GM23248 (cell line): ENCODE results near the gene SMC1B. TPM values are rescaled to one million over a fixed set of nuclear protein-coding genes. Genes with fewer than 3 reads are reported as not detected.
"Not testable (repeated sequence)": the region's sequence is repeated elsewhere in the genome, so short reads cannot be mapped to it uniquely, and the experiment has no call there.

Source experiments
- DNase-seq: peaks from one replicate; pipeline ENCODE4 v3.0.0-alpha.2; 2015
- H2AFZ ChIP-seq: fragments of 200-600 bp; sonication (generic); 2 replicates; pipeline ENCODE4 v1.6.1; 2016; ENCODE audit warnings: antibody characterized with exemption
- H3F3A ChIP-seq: fragments of 200-600 bp; sonication (generic); 2 replicates; pipeline ENCODE4 v1.6.1; 2016; ENCODE audit warnings: mild to moderate bottlenecking, antibody characterized with exemption, mixed run types; ENCODE audit not compliant: insufficient read depth
- H3K27ac ChIP-seq: fragments of 200-600 bp; sonication (generic); 2 replicates; pipeline ENCODE4 v1.5.1; 2016; ENCODE audit warnings: mild to moderate bottlenecking
- H3K27me3 ChIP-seq: fragments of 200-600 bp; sonication (generic); replicated peaks from 2 replicates; pipeline ENCODE4 v1.6.1; 2016; ENCODE audit warnings: mild to moderate bottlenecking; ENCODE audit not compliant: insufficient read depth
- H3K36me3 ChIP-seq: fragments of 200-600 bp; sonication (generic); 2 replicates; pipeline ENCODE4 v1.6.1; 2016; ENCODE audit warnings: low read depth, mild to moderate bottlenecking
- H3K4me1 ChIP-seq: fragments of 200-600 bp; sonication (generic); 2 replicates; pipeline ENCODE4 v1.6.1; 2016; ENCODE audit warnings: mild to moderate bottlenecking; ENCODE audit not compliant: insufficient read depth
- H3K4me2 ChIP-seq: fragments of 200-600 bp; sonication (generic); one replicate; pipeline ENCODE4 v1.6.1; 2016; ENCODE audit warnings: mild to moderate bottlenecking; ENCODE audit not compliant: unreplicated experiment
- H3K4me3 ChIP-seq: fragments of 200-600 bp; sonication (generic); 2 replicates; pipeline ENCODE4 v1.5.1; 2016; ENCODE audit warnings: mild to moderate bottlenecking
- H3K79me2 ChIP-seq: fragments of 200-600 bp; sonication (generic); 2 replicates; pipeline ENCODE4 v1.6.1; 2016; ENCODE audit warnings: mild to moderate bottlenecking; ENCODE audit not compliant: insufficient read depth
- H3K9ac ChIP-seq: fragments of 200-600 bp; sonication (generic); 2 replicates; pipeline ENCODE4 v1.6.1; 2016; ENCODE audit warnings: mild to moderate bottlenecking
- H3K9me2 ChIP-seq: fragments of 200-600 bp; sonication (generic); 2 replicates; pipeline ENCODE4 v1.6.1; 2016; ENCODE audit warnings: mixed run types, mild to moderate bottlenecking, moderate library complexity; ENCODE audit not compliant: insufficient read depth
- H3K9me3 ChIP-seq: fragments of 200-600 bp; sonication (generic); one replicate; pipeline ENCODE4 v1.6.1; 2017; ENCODE audit warnings: low read depth
- H4K20me1 ChIP-seq: fragments of 200-600 bp; sonication (generic); 2 replicates; pipeline ENCODE4 v1.6.0; 2016; ENCODE audit not compliant: insufficient read depth
- EZH2 ChIP-seq: fragments of 200-600 bp; sonication (generic); IDR thresholded peaks from 2 replicates; pipeline ENCODE4 v1.6.1; 2018; ENCODE audit warnings: antibody characterized with exemption, mild to moderate bottlenecking; ENCODE audit not compliant: insufficient read depth, poor library complexity, severe bottlenecking
- EZH2phosphoT487 ChIP-seq: fragments of 200-600 bp; sonication (generic); IDR thresholded peaks from 2 replicates; pipeline ENCODE4 v1.6.1; 2018; ENCODE audit warnings: antibody characterized with exemption, moderate library complexity, mild to moderate bottlenecking, low read depth; ENCODE audit not compliant: insufficient read depth
- WGBS, 2 experiments: methylation state at CpG; one replicate each; pipeline ENCODE4 v1.1.6; 2015 to 2017; ENCODE audit warnings: low lambda C conversion rate in 2 of 2, low coverage in 1 of 2; ENCODE audit errors: missing lambda C conversion rate in 2 of 2; 5-methylcytosine and 5-hydroxymethylcytosine counted together
- in situ Hi-C: fragments of 300-500 bp; cut with MboI; formaldehyde crosslinking; loops from 2 replicates; pipeline ENCODE4 v1.15.0; 2020
- polyA plus RNA-seq: library from polyadenylated mRNA; unstranded; fragments of >200 nt; fragmentation: Nextera tagmentation; extraction: Ambion mirVana; gene quantifications from 2 replicates; pipeline ENCODE4 v1.2.1, GENCODE V29; 2016
- total RNA-seq: library from RNA; depleted of rRNA; stranded (reverse); fragments of >200 nt; shearing (Covaris generic); gene quantifications from 2 replicates; pipeline ENCODE4 v1.2.3, GENCODE V29; 2014

Gene SMC1B
- total and polyA plus RNA-seq, 2 experiments from 2014 or later = 0.08 TPM; not detected in 1

GRCh38 chr22:45445031-45445710, 31.8 kb upstream of the SMC1B start:
- 87 to 90% methylated on average over 12 to 14 of the region's 14 CpGs for WGBS, 2 experiments

GRCh38 chr22:45444168-45444567, 30.8 kb upstream of the SMC1B start:
- Histone ChIP-seq H4K20me1 (no peaks in the 10 kb centered on the region), H3K9ac (no peak overlapping the region), H3K4me2 (no peak overlapping the region), H3K27ac (no peak overlapping the region), H3K9me2 (no peaks in the 10 kb centered on the region), H3K4me3 (no peak overlapping the region), H3K4me1 (peaks cover 14% of the 10 kb centered on the region), H3K36me3 (no peaks in the 10 kb centered on the region), H3K9me3 (no peaks in the 10 kb centered on the region), H3K79me2 (no peaks in the 10 kb centered on the region), H2AFZ (no peak overlapping the region), H3K27me3 (no peaks in the 10 kb centered on the region), H3F3A (peaks cover 5% of the 10 kb centered on the region; the same call in 1 of the 2 replicates)
- 96 to 100% methylated on average over 3 of the region's 3 CpGs for WGBS, 2 experiments
- TF ChIP-seq EZH2phosphoT487 (no peak), EZH2 (no peak)
- no peak for DNase-seq
- in situ Hi-C loops = no loop called here

More at GRCh38 chr22:45445031-45445710, 31.8 kb upstream of the SMC1B start:
- no peaks in the 10 kb centered on the region for H4K20me1 ChIP-seq
- no peak overlapping the region for H3K4me3 ChIP-seq
- no peaks in the 10 kb centered on the region for H3K27me3 ChIP-seq
- no peaks in the 10 kb centered on the region for H3K79me2 ChIP-seq
- in situ Hi-C loops = loop anchor here (5.0 kb wide), 1 partner anchor 107 kb away; no protein-coding TSS in a partner anchor
- no peak for TF ChIP-seq EZH2
- no peak for TF ChIP-seq EZH2phosphoT487
- no peak overlapping the region for H3K9ac ChIP-seq
- H3K27ac ChIP-seq = no peak overlapping the region
- no peaks in the 10 kb centered on the region for H3K9me3 ChIP-seq
- DNase-seq = no peak
- no peak overlapping the region for H2AFZ ChIP-seq
- H3F3A ChIP-seq = peaks cover 12% of the 10 kb centered on the region
- no peak overlapping the region for H3K4me2 ChIP-seq
- no peaks in the 10 kb centered on the region for H3K9me2 ChIP-seq
- H3K36me3 ChIP-seq = no peaks in the 10 kb centered on the region
- H3K4me1 ChIP-seq = peaks cover 18% of the 10 kb centered on the region

GRCh38 chr22:45442116-45442515, 28.7 kb upstream of the SMC1B start:
- Histone ChIP-seq H3K4me2 (no peak overlapping the region), H3K9me3 (no peaks in the 10 kb centered on the region), H3K4me3 (no peak overlapping the region), H3K27ac (no peak overlapping the region), H4K20me1 (no peaks in the 10 kb centered on the region), H3K36me3 (no peaks in the 10 kb centered on the region), H3F3A (peaks cover 5% of the 10 kb centered on the region; the same call in 1 of the 2 replicates), H2AFZ (no peak overlapping the region), H3K9me2 (no peaks in the 10 kb centered on the region), H3K9ac (no peak overlapping the region), H3K4me1 (peaks cover 5% of the 10 kb centered on the region), H3K27me3 (no peaks in the 10 kb centered on the region), H3K79me2 (no peaks in the 10 kb centered on the region)
- in situ Hi-C loops = no loop called here
- TF ChIP-seq EZH2 (no peak), EZH2phosphoT487 (no peak)
- 40 to 57% methylated on average over 5 of the region's 5 CpGs for WGBS, 2 experiments
- no peak for DNase-seq

GRCh38 chr22:45441138-45441537, 27.7 kb upstream of the SMC1B start:
- H3K9me2 ChIP-seq = no peaks in the 10 kb centered on the region
- H3K4me1 ChIP-seq = no peaks in the 10 kb centered on the region; the same call in 1 of the 2 replicates
- no peaks in the 10 kb centered on the region for H4K20me1 ChIP-seq
- no peaks in the 10 kb centered on the region for H3K36me3 ChIP-seq
- H3F3A ChIP-seq = no peaks in the 10 kb centered on the region
- peak overlapping the region; percentile 47 for H3K4me2 ChIP-seq
- no peaks in the 10 kb centered on the region for H3K9me3 ChIP-seq
- H3K9ac ChIP-seq = no peak overlapping the region
- H3K27ac ChIP-seq = no peak overlapping the region
- TF ChIP-seq EZH2phosphoT487 = no peak
- TF ChIP-seq EZH2 = no peak
- peak; percentile 78 for DNase-seq
- no peak overlapping the region for H3K4me3 ChIP-seq
- no peaks in the 10 kb centered on the region for H3K79me2 ChIP-seq
- in situ Hi-C loops = no loop called here
- H2AFZ ChIP-seq = no peak overlapping the region
- no peaks in the 10 kb centered on the region for H3K27me3 ChIP-seq
- WGBS, 2 experiments = 9 to 11% methylated on average over 10 of the region's 10 CpGs

GRCh38 chr22:45440688-45441087, 27.3 kb upstream of the SMC1B start:
- 54 to 62% methylated on average over 13 of the region's 13 CpGs for WGBS, 2 experiments
- H3K9me2 ChIP-seq, H2AFZ ChIP-seq, H3K4me2 ChIP-seq, H3K4me3 ChIP-seq, in situ Hi-C loops, H3K27me3 ChIP-seq, H3K79me2 ChIP-seq, H3K27ac ChIP-seq, DNase-seq, H3K4me1 ChIP-seq, H3F3A ChIP-seq, H4K20me1 ChIP-seq, H3K36me3 ChIP-seq, H3K9me3 ChIP-seq, H3K9ac ChIP-seq: not testable (repeated sequence)
